SKM-1 treated with dmso at 0.1 percent for 144 hours (cell line): ENCODE results near the gene IPCEF1.

Experiments
- DNase-seq: peaks from one replicate; lab custom pipeline; 2025; ENCODE audit not compliant: unreplicated experiment; lab: John Stamatoyannopoulos, UW

Gene IPCEF1

GRCh38 chr6:154113392-154113791 lies 243.2 kb downstream of the IPCEF1 start:
- no peak for DNase-seq

- DNase-seq, result no peak
Measured at GRCh38 chr6:154112181-154112809, 244.3 kb downstream of the IPCEF1 start.

GRCh38 chr6:154111025-154111424 lies 245.6 kb downstream of the IPCEF1 start:
- no peak for DNase-seq

GRCh38 chr6:154106251-154106650 lies 250.4 kb downstream of the IPCEF1 start:
- no peak for DNase-seq
